Measurements from ENCODE around the gene BRK1.

DNA sequence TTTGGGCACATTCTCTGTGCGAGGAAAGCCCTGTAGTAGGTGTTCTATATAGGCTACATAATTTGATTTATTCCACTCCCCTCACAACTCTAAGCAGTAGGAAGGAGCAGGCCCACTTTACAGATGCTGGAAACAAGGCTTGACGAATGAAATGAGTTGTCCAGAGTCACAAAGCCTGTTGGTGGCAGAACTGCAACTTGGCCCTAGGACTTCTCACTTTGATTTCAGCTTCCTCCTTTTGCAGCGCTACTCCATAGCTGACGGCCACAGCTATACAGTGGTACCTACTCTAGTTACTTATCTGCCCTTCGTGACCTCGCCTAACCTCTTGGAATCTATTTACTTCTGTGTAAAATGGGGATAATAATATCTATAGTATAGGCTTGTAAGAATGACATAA is 46.7 kb downstream of the BRK1 start:
- TF ChIP-seq, protein P1, sequence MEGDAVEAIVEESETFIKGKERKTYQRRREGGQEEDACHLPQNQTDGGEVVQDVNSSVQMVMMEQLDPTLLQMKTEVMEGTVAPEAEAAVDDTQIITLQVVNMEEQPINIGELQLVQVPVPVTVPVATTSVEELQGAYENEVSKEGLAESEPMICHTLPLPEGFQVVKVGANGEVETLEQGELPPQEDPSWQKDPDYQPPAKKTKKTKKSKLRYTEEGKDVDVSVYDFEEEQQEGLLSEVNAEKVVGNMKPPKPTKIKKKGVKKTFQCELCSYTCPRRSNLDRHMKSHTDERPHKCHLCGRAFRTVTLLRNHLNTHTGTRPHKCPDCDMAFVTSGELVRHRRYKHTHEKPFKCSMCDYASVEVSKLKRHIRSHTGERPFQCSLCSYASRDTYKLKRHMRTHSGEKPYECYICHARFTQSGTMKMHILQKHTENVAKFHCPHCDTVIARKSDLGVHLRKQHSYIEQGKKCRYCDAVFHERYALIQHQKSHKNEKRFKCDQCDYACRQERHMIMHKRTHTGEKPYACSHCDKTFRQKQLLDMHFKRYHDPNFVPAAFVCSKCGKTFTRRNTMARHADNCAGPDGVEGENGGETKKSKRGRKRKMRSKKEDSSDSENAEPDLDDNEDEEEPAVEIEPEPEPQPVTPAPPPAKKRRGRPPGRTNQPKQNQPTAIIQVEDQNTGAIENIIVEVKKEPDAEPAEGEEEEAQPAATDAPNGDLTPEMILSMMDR (IDR thresholded peaks at IDR 0.05), result no peak
- TF ChIP-seq EP300 (IDR thresholded peaks at IDR 0.05), result no peak
- TF ChIP-seq POLR2AphosphoS5 (IDR thresholded peaks at IDR 0.05), result no peak
- TF ChIP-seq POLR2A (IDR thresholded peaks at IDR 0.05), result no peak

Data from sigmoid colon (tissue), 4 donors.